ENCODE data around the gene FERMT3. TPM values are rescaled to one million over a fixed set of nuclear protein-coding genes. Genes with fewer than 3 reads are reported as not detected.

Gene FERMT3
- total and polyA plus RNA-seq, 4 donors = 17.4 to 182 (median 84.5) TPM

GRCh38 chr11:64219354-64219684, 12.8 kb downstream of the FERMT3 start:
- H3K9ac ChIP-seq (ENCODE audit: insufficient read depth in 1 of 2, low read length in 2 of 2) = no peak overlapping the region
- no peak overlapping the region for H3K27ac ChIP-seq (ENCODE audit: low read depth in 1 of 2, low read length in 1 of 2)
- no peaks in the 10 kb centered on the region for H3K27me3 ChIP-seq (ENCODE audit: control insufficient read depth in 3 of 3, insufficient read depth in 3 of 3, low read length in 2 of 3)
- 85 to 91% methylated on average over 7 of the region's 7 CpGs for WGBS, 2 donors
- DNase-seq (no peak), ATAC-seq (ENCODE audit: insufficient read depth, low FRiP score) (no peak)
- no peak overlapping the region for H3K4me3 ChIP-seq
- H3K9me3 ChIP-seq (ENCODE audit: control insufficient read depth in 4 of 4, insufficient read depth in 3 of 4, low read length in 3 of 4) = no peaks in the 10 kb centered on the region
- no peak for TF ChIP-seq CTCF (IDR thresholded peaks at IDR 0.05; ENCODE audit: control extremely low read depth, extremely low read depth)
- H3K36me3 ChIP-seq (ENCODE audit: control insufficient read depth in 4 of 4, insufficient read depth in 4 of 4, low read length in 4 of 4) = peaks cover 0 to 43% (median 2%) of the 10 kb centered on the region in 4 donors
- peaks cover 0 to 3% (median 0%) of the 10 kb centered on the region in 5 donors for H3K4me1 ChIP-seq (ENCODE audit: control insufficient read depth in 5 of 5, insufficient read depth in 5 of 5, low read length in 5 of 5)

DNA sequence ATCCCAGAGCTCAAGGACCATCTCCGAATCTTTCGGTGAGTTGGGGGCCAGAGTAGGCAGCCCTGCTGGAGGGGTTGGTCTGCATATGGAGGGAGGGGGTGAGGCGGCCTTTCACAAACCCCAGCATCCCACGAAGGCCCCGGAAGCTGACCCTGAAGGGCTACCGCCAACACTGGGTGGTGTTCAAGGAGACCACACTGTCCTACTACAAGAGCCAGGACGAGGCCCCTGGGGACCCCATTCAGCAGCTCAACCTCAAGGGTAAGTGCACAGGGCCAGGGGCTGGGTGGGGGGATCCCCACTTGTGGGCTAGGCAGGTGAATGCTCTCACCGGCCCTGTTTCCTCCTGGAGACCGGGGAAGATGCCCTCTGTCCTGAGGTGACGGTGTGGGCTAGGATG, 13.2 kb downstream of the FERMT3 start:
- no peak for ATAC-seq (ENCODE audit: insufficient read depth, low FRiP score)
- no peaks in the 10 kb centered on the region for H3K9me3 ChIP-seq (ENCODE audit: control insufficient read depth in 4 of 4, insufficient read depth in 3 of 4, low read length in 3 of 4)
- H3K4me1 ChIP-seq (ENCODE audit: control insufficient read depth in 5 of 5, insufficient read depth in 5 of 5, low read length in 5 of 5) = peaks cover 0 to 3% (median 0%) of the 10 kb centered on the region in 5 donors
- no peak for TF ChIP-seq CTCF (IDR thresholded peaks at IDR 0.05; ENCODE audit: control extremely low read depth, extremely low read depth)
- no peak overlapping the region for H3K27ac ChIP-seq (ENCODE audit: low read depth in 1 of 2, low read length in 1 of 2)
- no peaks in the 10 kb centered on the region for H3K27me3 ChIP-seq (ENCODE audit: control insufficient read depth in 3 of 3, insufficient read depth in 3 of 3, low read length in 2 of 3)
- H3K4me3 ChIP-seq = no peak overlapping the region
- no peak for DNase-seq
- WGBS, 2 donors = 95 to 96% methylated on average over 10 of the region's 10 CpGs
- H3K36me3 ChIP-seq (ENCODE audit: control insufficient read depth in 4 of 4, insufficient read depth in 4 of 4, low read length in 4 of 4) = peaks cover 0 to 45% (median 2%) of the 10 kb centered on the region in 4 donors
- H3K9ac ChIP-seq (ENCODE audit: insufficient read depth in 1 of 2, low read length in 2 of 2) = no peak overlapping the region

- Histone ChIP-seq H3K9me3 (ENCODE audit: control insufficient read depth in 4 of 4, insufficient read depth in 3 of 4, low read length in 3 of 4) (no peaks in the 10 kb centered on the region), H3K27ac (ENCODE audit: low read depth in 1 of 2, low read length in 1 of 2) (no peak overlapping the region), H3K9ac (ENCODE audit: insufficient read depth in 1 of 2, low read length in 2 of 2) (no peak overlapping the region), H3K4me1 (ENCODE audit: control insufficient read depth in 5 of 5, insufficient read depth in 5 of 5, low read length in 5 of 5) (peaks cover 0 to 5% (median 0%) of the 10 kb centered on the region in 5 donors), H3K36me3 (ENCODE audit: control insufficient read depth in 4 of 4, insufficient read depth in 4 of 4, low read length in 4 of 4) (peaks cover 0 to 45% (median 2%) of the 10 kb centered on the region in 4 donors), H3K4me3 (no peak overlapping the region), H3K27me3 (ENCODE audit: control insufficient read depth in 3 of 3, insufficient read depth in 3 of 3, low read length in 2 of 3) (no peaks in the 10 kb centered on the region)
- DNase-seq (no peak), ATAC-seq (ENCODE audit: insufficient read depth, low FRiP score) (no peak)
- WGBS, 2 donors = 92 to 95% methylated on average over 17 of the region's 17 CpGs
- TF ChIP-seq CTCF (IDR thresholded peaks at IDR 0.05; ENCODE audit: control extremely low read depth, extremely low read depth) = no peak
These were observed 13.8 kb downstream of the FERMT3 start for GRCh38 chr11:64220271-64220670.

DNA sequence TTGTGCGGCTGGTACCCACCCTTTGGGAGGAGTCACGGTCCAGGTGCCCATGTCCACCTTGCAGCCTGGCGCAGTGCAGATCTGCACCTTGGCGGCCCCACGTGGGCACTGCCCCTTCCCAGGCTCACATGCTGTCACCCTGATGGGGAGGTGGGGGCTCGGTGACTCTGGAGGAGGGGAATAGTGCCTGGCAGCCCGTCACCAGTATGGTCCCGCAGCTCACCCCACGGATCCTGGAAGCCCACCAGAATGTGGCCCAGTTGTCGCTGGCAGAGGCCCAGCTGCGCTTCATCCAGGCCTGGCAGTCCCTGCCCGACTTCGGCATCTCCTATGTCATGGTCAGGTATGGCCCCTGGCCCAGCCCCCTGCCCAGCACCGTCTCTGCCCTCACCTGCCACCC, 14.3 kb downstream of the FERMT3 start:
- peaks cover 0 to 10% (median 0%) of the 10 kb centered on the region in 5 donors for H3K4me1 ChIP-seq (ENCODE audit: control insufficient read depth in 5 of 5, insufficient read depth in 5 of 5, low read length in 5 of 5)
- WGBS, 2 donors = 94 to 96% methylated on average over 14 of the region's 14 CpGs
- TF ChIP-seq CTCF (IDR thresholded peaks at IDR 0.05; ENCODE audit: control extremely low read depth, extremely low read depth) = no peak
- no peak overlapping the region for H3K4me3 ChIP-seq
- ATAC-seq (ENCODE audit: insufficient read depth, low FRiP score) = no peak
- no peaks in the 10 kb centered on the region for H3K9me3 ChIP-seq (ENCODE audit: control insufficient read depth in 4 of 4, insufficient read depth in 3 of 4, low read length in 3 of 4)
- no peak overlapping the region for H3K27ac ChIP-seq (ENCODE audit: low read depth in 1 of 2, low read length in 1 of 2)
- H3K36me3 ChIP-seq (ENCODE audit: control insufficient read depth in 4 of 4, insufficient read depth in 4 of 4, low read length in 4 of 4) = peaks cover 0 to 45% (median 2%) of the 10 kb centered on the region in 4 donors
- H3K9ac ChIP-seq (ENCODE audit: insufficient read depth in 1 of 2, low read length in 2 of 2) = no peak overlapping the region
- DNase-seq = no peak
- no peaks in the 10 kb centered on the region for H3K27me3 ChIP-seq (ENCODE audit: control insufficient read depth in 3 of 3, insufficient read depth in 3 of 3, low read length in 2 of 3)

Data from lung (tissue), 12 donors.